ENCODE data around the gene ERMAP. TPM values are rescaled to one million over a fixed set of nuclear protein-coding genes. Genes with fewer than 3 reads are reported as not detected.
A peak's percentile ranks its signal among the peaks of the same experiment; 100 is the strongest.

Gene ERMAP
- total RNA-seq, 1 experiment from 2014 or later, result 17.2 TPM

- BruUV-seq (replicated peaks), result TSS peak; percentile 25
- peaks cover 8% of the 10 kb centered on the region for H3K9me3 Mint-ChIP-seq (ENCODE audit: unreplicated experiment)
- intact Hi-C loops (cut with micrococcal nuclease), result no loop called here
- CTCF ChIA-PET, result interaction anchor here (0.6 to 2.4 kb wide), 3 partner anchors 10 to 1453 kb away, joined by 3 to 6 read pairs (median 6); no protein-coding TSS in a partner anchor
- no peak for TF ChIP-seq CTCF (IDR thresholded peaks at IDR 0.05; ENCODE audit: unreplicated experiment)
- H3K36me3 Mint-ChIP-seq (ENCODE audit: insufficient read depth, unreplicated experiment), result peaks cover 28% of the 10 kb centered on the region
- DNase-seq (ENCODE audit: unreplicated experiment), result no peak
- POLR2A ChIA-PET, result interaction anchor here (0.9 to 6.5 kb wide), 5 partner anchors 13 to 81 kb away, joined by 3 to 88 read pairs (median 29); partner anchors contain the start of genes C1orf50, ERMAP, P3H1 and SVBP
- H3K4me3 Mint-ChIP-seq (ENCODE audit: unreplicated experiment), result peak overlapping the region; percentile 98
- H3K4me1 Mint-ChIP-seq (ENCODE audit: insufficient read depth, unreplicated experiment), result peaks cover 28% of the 10 kb centered on the region
- H3K27ac Mint-ChIP-seq (ENCODE audit: low read depth, unreplicated experiment), result peak overlapping the region; percentile 98
- no peaks in the 10 kb centered on the region for H3K27me3 Mint-ChIP-seq (ENCODE audit: insufficient read depth, unreplicated experiment)
These were observed 31.0 kb downstream of the ERMAP start for GRCh38 chr1:42847721-42848460.

- peaks cover 28% of the 10 kb centered on the region for H3K4me1 Mint-ChIP-seq (ENCODE audit: insufficient read depth, unreplicated experiment)
- peak overlapping the region; percentile 67 for H3K27ac Mint-ChIP-seq (ENCODE audit: low read depth, unreplicated experiment)
- POLR2A ChIA-PET, result interaction anchor here (0.8 to 6.5 kb wide), 3 partner anchors 28 to 165 kb away, joined by 3 to 88 read pairs (median 3); partner anchors contain the start of genes ERMAP and SVBP
- CTCF ChIA-PET, result interaction anchor here (0.7 kb wide), 1 partner anchor 131 kb away, joined by 4 read pairs; no protein-coding TSS in a partner anchor
- intact Hi-C loops (cut with micrococcal nuclease), result no loop called here
- no peaks in the 10 kb centered on the region for H3K27me3 Mint-ChIP-seq (ENCODE audit: insufficient read depth, unreplicated experiment)
- H3K36me3 Mint-ChIP-seq (ENCODE audit: insufficient read depth, unreplicated experiment), result peaks cover 32% of the 10 kb centered on the region
- H3K9me3 Mint-ChIP-seq (ENCODE audit: unreplicated experiment), result peaks cover 8% of the 10 kb centered on the region
- TF ChIP-seq CTCF (IDR thresholded peaks at IDR 0.05; ENCODE audit: unreplicated experiment), result no peak
- no peak for DNase-seq (ENCODE audit: unreplicated experiment)
- no TSS peak for BruUV-seq (replicated peaks)
- H3K4me3 Mint-ChIP-seq (ENCODE audit: unreplicated experiment), result no peak overlapping the region
These were observed 32.1 kb downstream of the ERMAP start for GRCh38 chr1:42848823-42849537.

GRCh38 chr1:42849944-42850343 lies 33.0 kb downstream of the ERMAP start:
- peaks cover 28% of the 10 kb centered on the region for H3K4me1 Mint-ChIP-seq (ENCODE audit: insufficient read depth, unreplicated experiment)
- H3K36me3 Mint-ChIP-seq (ENCODE audit: insufficient read depth, unreplicated experiment), result peaks cover 37% of the 10 kb centered on the region
- CTCF ChIA-PET, result no interaction called here
- no peak overlapping the region for H3K27ac Mint-ChIP-seq (ENCODE audit: low read depth, unreplicated experiment)
- TF ChIP-seq CTCF (IDR thresholded peaks at IDR 0.05; ENCODE audit: unreplicated experiment), result no peak
- H3K27me3 Mint-ChIP-seq (ENCODE audit: insufficient read depth, unreplicated experiment), result no peaks in the 10 kb centered on the region
- no peak for DNase-seq (ENCODE audit: unreplicated experiment)
- peaks cover 10% of the 10 kb centered on the region for H3K9me3 Mint-ChIP-seq (ENCODE audit: unreplicated experiment)
- H3K4me3 Mint-ChIP-seq (ENCODE audit: unreplicated experiment), result no peak overlapping the region
- POLR2A ChIA-PET, result no interaction called here
- BruUV-seq (replicated peaks), result no TSS peak
- intact Hi-C loops (cut with micrococcal nuclease), result no loop called here

- TF ChIP-seq CTCF (IDR thresholded peaks at IDR 0.05; ENCODE audit: unreplicated experiment), result no peak
- H3K9me3 Mint-ChIP-seq (ENCODE audit: unreplicated experiment), result peaks cover 21% of the 10 kb centered on the region
- ChIA-PET CTCF (no interaction called here), POLR2A (no interaction called here)
- peaks cover 28% of the 10 kb centered on the region for H3K4me1 Mint-ChIP-seq (ENCODE audit: insufficient read depth, unreplicated experiment)
- H3K4me3 Mint-ChIP-seq (ENCODE audit: unreplicated experiment), result no peak overlapping the region
- H3K27ac Mint-ChIP-seq (ENCODE audit: low read depth, unreplicated experiment), result no peak overlapping the region
- H3K27me3 Mint-ChIP-seq (ENCODE audit: insufficient read depth, unreplicated experiment), result no peaks in the 10 kb centered on the region
- BruUV-seq (replicated peaks), result no TSS peak
- peaks cover 41% of the 10 kb centered on the region for H3K36me3 Mint-ChIP-seq (ENCODE audit: insufficient read depth, unreplicated experiment)
- intact Hi-C loops (cut with micrococcal nuclease), result no loop called here
- no peak for DNase-seq (ENCODE audit: unreplicated experiment)
These were observed 34.5 kb downstream of the ERMAP start for GRCh38 chr1:42851420-42851819.
